Body of pancreas (tissue), 4 donors: ENCODE data around the gene IFIT2. TPM values are rescaled to one million over a fixed set of nuclear protein-coding genes. Genes with fewer than 3 reads are reported as not detected.
"Not testable (repeated sequence)": the region's sequence is repeated elsewhere in the genome, so short reads cannot be mapped to it uniquely, and the experiment has no call there.

Experiments
- ATAC-seq: fragments of 150-250 bp; one replicate; pipeline ENCODE4 v1.9.1; 2016
- DNase-seq, 4 donors: peaks; one replicate each; pipeline ENCODE4 v3.0.0-alpha.2; 2019
- H3K27ac ChIP-seq, 4 donors: fragments of 200-600 bp; sonication (generic); 1 replicate in 3 of 4; 2 replicates in 1 of 4; pipeline versions ENCODE4 v1.5.1 to v1.6.1; 2016 to 2019; ENCODE audit warnings: mild to moderate bottlenecking in 1 of 4, mixed read lengths in 1 of 4, moderate library complexity in 1 of 4
- H3K27me3 ChIP-seq, 2 donors: fragments of 200-600 bp; sonication (generic); one replicate each; pipeline ENCODE4 v1.6.0; 2016; ENCODE audit warnings: mild to moderate bottlenecking in 1 of 2
- H3K36me3 ChIP-seq, 2 donors: fragments of 200-600 bp; sonication (generic); replicated peaks in 1 of 2; 2 replicates each; pipeline ENCODE4 v1.5.1; 2016; ENCODE audit warnings: low read depth in 2 of 2; ENCODE audit not compliant: insufficient read depth in 1 of 2
- H3K4me1 ChIP-seq: fragments of 200-600 bp; sonication (generic); one replicate; pipeline ENCODE4 v1.6.0; 2016
- H3K4me3 ChIP-seq, 2 donors: fragments of 200-600 bp; sonication (generic); 1 replicate in 1 of 2; 2 replicates in 1 of 2; pipeline ENCODE4 v1.5.1; 2016 to 2019
- H3K9me3 ChIP-seq, 3 donors: fragments of 200-600 bp; sonication (generic); 1 replicate in 2 of 3; 2 replicates in 1 of 3; pipeline ENCODE4 v1.5.1; 2016
- POLR2A ChIP-seq, 3 donors: fragments of 450-650 bp; IDR thresholded peaks; one replicate each; pipeline ENCODE4 v1.6.1; 2016; ENCODE audit warnings: antibody characterized with exemption in 3 of 3, mild to moderate bottlenecking in 2 of 3
- WGBS, 2 donors: methylation state at CpG; one replicate each; pipeline ENCODE4 v1.1.5; 2017; 5-methylcytosine and 5-hydroxymethylcytosine counted together
- intact Hi-C: fragments of 100-400 bp; cut with DNase I; formaldehyde crosslinking; loops from one replicate; pipeline ENCODE4 v1.15.1; 2023
- total RNA-seq, 2 donors: library from RNA; depleted of rRNA; stranded (reverse); fragments of >200 nt; gene quantifications; one replicate each; pipeline ENCODE4 v1.1.0, GENCODE V29; 2016
- TF ChIP-seq, protein P1 (sequence below), 7 experiments: fragments of 450-650 bp in 4 of 7; fragments of 200-600 bp in 3 of 7; sonication (generic) in 3 of 7; IDR thresholded peaks; one replicate each; pipeline ENCODE4 v1.5.1; 2016 to 2019; ENCODE audit warnings: antibody characterized with exemption in 7 of 7

The IFIT2 gene
- total RNA-seq, 2 donors from 2014 or later, result 1.6 TPM; not detected in 1

DNA sequence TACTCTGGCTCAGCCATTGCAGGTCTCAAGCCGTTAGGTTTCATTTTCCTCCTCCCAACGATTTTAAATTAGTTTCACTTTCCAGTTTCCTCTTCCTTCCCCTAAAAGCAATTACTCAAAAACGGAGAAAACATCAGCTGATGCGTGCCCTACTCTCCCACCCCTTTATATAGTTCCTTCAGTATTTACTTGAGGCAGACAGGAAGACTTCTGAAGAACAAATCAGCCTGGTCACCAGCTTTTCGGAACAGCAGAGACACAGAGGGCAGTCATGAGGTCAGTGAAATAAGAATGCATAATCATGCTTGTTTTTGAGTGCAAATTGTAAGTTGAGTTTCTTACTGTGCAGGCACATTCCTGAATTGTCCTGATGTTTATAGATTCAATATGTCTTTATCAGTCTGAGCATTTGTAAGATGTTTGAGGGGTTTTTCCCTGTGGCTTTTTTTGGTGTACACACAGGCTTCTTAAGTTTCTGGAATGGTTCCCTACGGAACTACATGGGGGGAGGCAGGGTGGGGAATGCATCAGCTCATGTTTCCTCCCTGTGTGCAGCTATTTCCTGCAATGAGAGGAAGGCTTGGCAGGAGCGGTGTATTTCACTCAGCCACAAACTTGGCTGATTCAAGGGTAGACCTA is 26.1 kb downstream of the IFIT2 start, which contains the start of gene IFIT3:
Gene IFIT3, plus strand, starts transcription at position 195 of the 639 bp plus-strand sequence. Its CDS starts 77 bp downstream, at position 272.
- H3K36me3 ChIP-seq, result no peaks in the 10 kb centered on the region
- H3K27me3 ChIP-seq, result no peaks in the 10 kb centered on the region
- no peaks in the 10 kb centered on the region for H3K9me3 ChIP-seq
- ATAC-seq (peak; percentile 82), DNase-seq (peak; percentile 45 to 72 (median 64))
- intact Hi-C loops, result no loop called here
- TF ChIP-seq, protein P1, sequence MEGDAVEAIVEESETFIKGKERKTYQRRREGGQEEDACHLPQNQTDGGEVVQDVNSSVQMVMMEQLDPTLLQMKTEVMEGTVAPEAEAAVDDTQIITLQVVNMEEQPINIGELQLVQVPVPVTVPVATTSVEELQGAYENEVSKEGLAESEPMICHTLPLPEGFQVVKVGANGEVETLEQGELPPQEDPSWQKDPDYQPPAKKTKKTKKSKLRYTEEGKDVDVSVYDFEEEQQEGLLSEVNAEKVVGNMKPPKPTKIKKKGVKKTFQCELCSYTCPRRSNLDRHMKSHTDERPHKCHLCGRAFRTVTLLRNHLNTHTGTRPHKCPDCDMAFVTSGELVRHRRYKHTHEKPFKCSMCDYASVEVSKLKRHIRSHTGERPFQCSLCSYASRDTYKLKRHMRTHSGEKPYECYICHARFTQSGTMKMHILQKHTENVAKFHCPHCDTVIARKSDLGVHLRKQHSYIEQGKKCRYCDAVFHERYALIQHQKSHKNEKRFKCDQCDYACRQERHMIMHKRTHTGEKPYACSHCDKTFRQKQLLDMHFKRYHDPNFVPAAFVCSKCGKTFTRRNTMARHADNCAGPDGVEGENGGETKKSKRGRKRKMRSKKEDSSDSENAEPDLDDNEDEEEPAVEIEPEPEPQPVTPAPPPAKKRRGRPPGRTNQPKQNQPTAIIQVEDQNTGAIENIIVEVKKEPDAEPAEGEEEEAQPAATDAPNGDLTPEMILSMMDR (IDR thresholded peaks at IDR 0.05), result no peak
- peak in 2 of 3 donors; percentile 46 to 61 for TF ChIP-seq POLR2A (IDR thresholded peaks at IDR 0.05)
- H3K4me1 ChIP-seq, result peaks cover 29% of the 10 kb centered on the region
- peak within 1 kb of the TSS in 1 of 2 donors; percentile 21 for H3K4me3 ChIP-seq
- peak within 1 kb of the TSS; percentile 43 to 89 (median 81) for H3K27ac ChIP-seq
- 2 to 7% methylated on average over 7 of the region's 7 CpGs for WGBS, 2 donors

DNA sequence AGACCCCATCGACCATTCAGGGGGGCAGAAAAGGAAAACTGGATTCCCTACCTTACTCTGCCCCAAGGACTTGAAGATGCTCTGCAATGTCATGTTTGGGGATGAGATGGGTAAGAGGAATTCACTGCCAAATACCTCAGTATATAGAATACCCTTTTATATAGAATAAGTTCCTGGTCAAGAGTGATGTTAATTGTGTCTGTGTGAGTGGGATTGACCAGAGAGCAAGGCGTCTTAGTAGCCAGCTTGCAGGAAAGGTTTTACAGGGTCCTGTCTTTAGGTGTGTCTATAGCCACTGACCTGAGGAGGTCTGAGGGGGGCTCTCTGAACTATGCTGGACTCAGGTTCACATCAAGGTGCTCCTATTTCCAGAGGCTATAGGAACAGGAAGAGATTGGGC is 27.3 kb downstream of the IFIT2 start:
- Histone ChIP-seq H3K27ac (peak overlapping the region in 2 of 4 donors; percentile 76 to 89), H3K4me3 (no peak overlapping the region), H3K9me3 (no peaks in the 10 kb centered on the region), H3K36me3 (no peaks in the 10 kb centered on the region), H3K27me3 (no peaks in the 10 kb centered on the region), H3K4me1 (peaks cover 41% of the 10 kb centered on the region)
- ATAC-seq (no peak), DNase-seq (no peak)
- intact Hi-C loops, result no loop called here
- WGBS, 2 donors, result 72 to 93% methylated on average over 2 of the region's 2 CpGs
- TF ChIP-seq, protein P1 (IDR thresholded peaks at IDR 0.05), result no peak
- TF ChIP-seq POLR2A (IDR thresholded peaks at IDR 0.05), result no peak

DNA sequence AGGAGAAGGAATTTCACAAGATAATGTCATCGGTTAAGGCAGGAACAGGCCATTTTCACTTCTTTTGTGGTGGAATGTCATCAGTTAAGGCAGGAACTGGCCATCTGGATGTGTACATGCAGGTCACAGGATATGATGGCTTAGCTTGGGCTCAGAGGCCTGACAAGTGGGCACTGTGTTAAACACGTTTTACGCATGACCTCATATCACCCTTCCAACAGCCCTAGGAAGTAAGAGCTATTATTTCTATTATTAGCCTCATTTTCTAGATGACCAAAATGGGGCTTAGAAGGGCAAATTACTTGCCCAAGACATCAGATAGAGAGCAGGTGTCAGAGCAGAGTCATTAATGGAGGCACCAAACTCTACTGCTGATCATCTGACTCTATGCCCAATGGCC is 28.2 kb downstream of the IFIT2 start:
- intact Hi-C loops, H3K36me3 ChIP-seq, H3K9me3 ChIP-seq, ATAC-seq, DNase-seq, H3K27me3 ChIP-seq, H3K4me3 ChIP-seq: not testable (repeated sequence)
- peak overlapping the region in 2 of 4 donors; percentile 8 to 35 for H3K27ac ChIP-seq
- H3K4me1 ChIP-seq, result peaks cover 42% of the 10 kb centered on the region
- 78 to 80% methylated on average over 3 of the region's 3 CpGs for WGBS, 2 donors

- Histone ChIP-seq H3K27ac (peak overlapping the region; percentile 4 to 35 (median 8)), H3K9me3 (no peaks in the 10 kb centered on the region), H3K4me3 (no peak overlapping the region)
These were observed 28.8 kb downstream of the IFIT2 start for GRCh38 chr10:89330537-89331212.

DNA sequence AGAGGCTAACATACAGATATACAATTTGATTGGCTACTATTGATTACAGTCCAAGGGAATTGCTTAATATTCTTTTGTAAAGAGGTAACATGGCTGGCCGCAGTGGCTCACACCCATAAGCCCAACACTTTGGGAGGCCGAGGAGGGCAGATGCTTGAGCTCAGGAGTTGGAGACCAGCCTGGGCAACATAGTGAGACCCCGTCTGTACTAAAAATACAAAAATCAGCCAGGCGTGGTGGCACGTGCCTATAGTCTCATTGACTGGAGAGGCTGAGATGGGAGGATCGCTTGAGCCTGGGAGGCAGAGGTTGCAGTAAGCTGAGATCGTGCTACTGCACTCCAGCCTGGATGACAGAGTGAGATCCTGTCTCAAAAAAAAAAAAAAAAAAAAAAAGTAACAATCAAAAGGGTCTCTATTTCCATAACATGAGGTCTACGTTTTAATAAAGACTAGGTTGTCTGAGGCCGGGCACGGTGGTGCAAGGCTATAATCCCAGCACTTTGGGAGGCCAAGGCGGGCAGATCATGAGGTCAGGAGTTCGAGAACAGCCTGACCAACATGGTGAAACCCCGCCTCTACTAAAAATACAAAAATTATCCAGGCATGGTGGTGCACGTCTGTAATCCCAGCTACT is 29.8 kb downstream of the IFIT2 start:
- H3K36me3 ChIP-seq, H3K9me3 ChIP-seq, DNase-seq, intact Hi-C loops, ATAC-seq, H3K4me3 ChIP-seq, H3K27me3 ChIP-seq: not testable (repeated sequence)
- 73 to 85% methylated on average over 13 to 14 of the region's 14 CpGs for WGBS, 2 donors
- Histone ChIP-seq H3K4me1 (peaks cover 42% of the 10 kb centered on the region), H3K27ac (peak overlapping the region; percentile 7 to 80 (median 72))

More at GRCh38 chr10:89330537-89331212, 28.8 kb downstream of the IFIT2 start:
- Histone ChIP-seq H3K36me3 (no peaks in the 10 kb centered on the region), H3K4me1 (peaks cover 42% of the 10 kb centered on the region), H3K27me3 (no peaks in the 10 kb centered on the region)
- DNase-seq, result no peak
- TF ChIP-seq, protein P1 (IDR thresholded peaks at IDR 0.05), result no peak
- no peak for TF ChIP-seq POLR2A (IDR thresholded peaks at IDR 0.05)
- ATAC-seq, result no peak
- intact Hi-C loops, result no loop called here
